Peyer's patch (tissue), 4 donors: ENCODE results near the gene LRRFIP1.

Source experiments
- POLR2A ChIP-seq, 2 donors: fragments of 450-650 bp; IDR thresholded peaks; one replicate each; pipeline ENCODE4 v1.5.1; 2017; ENCODE audit warnings: antibody characterized with exemption in 2 of 2, mild to moderate bottlenecking in 2 of 2, moderate library complexity in 2 of 2
- TF ChIP-seq, protein P1 (sequence below), 6 experiments: fragments of 450-650 bp in 4 of 6; fragments of 200-600 bp in 2 of 6; sonication (generic) in 1 of 6; IDR thresholded peaks; one replicate each; pipeline ENCODE4 v1.5.1; 2017 to 2019; ENCODE audit warnings: antibody characterized with exemption in 6 of 6, mild to moderate bottlenecking in 3 of 6, moderate library complexity in 1 of 6

DNA sequence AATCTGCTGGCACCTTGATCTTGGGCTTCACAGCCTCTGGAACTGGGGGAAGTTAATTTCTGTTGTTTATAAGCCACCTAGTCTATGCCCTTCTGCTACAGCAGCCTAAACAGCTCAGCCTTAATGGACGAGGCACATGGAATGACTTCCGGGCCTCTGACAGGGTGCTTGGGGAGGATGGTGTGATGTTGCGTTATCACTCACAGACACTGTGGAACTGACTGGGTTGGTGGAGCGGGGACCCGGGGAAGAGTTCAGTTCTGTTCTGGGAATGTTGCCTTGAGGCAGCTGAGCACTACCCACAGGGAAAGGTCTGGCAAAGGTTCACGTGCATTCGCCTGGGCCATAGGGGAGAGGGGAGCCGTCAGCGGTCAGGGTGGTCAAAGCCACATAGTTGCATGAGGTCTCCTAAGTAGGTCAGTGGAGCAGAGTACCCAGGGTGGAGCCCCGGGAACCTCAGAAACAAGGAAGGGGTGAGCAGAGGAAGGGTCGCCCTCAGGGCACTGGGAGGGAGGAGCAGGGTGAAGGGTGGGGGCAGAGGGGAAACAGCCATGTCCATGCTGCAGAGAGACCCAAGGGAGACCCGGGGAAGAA, 36.2 kb downstream of the LRRFIP1 start:
- TF ChIP-seq, protein P1, sequence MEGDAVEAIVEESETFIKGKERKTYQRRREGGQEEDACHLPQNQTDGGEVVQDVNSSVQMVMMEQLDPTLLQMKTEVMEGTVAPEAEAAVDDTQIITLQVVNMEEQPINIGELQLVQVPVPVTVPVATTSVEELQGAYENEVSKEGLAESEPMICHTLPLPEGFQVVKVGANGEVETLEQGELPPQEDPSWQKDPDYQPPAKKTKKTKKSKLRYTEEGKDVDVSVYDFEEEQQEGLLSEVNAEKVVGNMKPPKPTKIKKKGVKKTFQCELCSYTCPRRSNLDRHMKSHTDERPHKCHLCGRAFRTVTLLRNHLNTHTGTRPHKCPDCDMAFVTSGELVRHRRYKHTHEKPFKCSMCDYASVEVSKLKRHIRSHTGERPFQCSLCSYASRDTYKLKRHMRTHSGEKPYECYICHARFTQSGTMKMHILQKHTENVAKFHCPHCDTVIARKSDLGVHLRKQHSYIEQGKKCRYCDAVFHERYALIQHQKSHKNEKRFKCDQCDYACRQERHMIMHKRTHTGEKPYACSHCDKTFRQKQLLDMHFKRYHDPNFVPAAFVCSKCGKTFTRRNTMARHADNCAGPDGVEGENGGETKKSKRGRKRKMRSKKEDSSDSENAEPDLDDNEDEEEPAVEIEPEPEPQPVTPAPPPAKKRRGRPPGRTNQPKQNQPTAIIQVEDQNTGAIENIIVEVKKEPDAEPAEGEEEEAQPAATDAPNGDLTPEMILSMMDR (IDR thresholded peaks at IDR 0.05) = no peak
- TF ChIP-seq POLR2A (IDR thresholded peaks at IDR 0.05) = no peak
